ENCODE data around the gene TMEM273.

TMEM273 gene

DNA sequence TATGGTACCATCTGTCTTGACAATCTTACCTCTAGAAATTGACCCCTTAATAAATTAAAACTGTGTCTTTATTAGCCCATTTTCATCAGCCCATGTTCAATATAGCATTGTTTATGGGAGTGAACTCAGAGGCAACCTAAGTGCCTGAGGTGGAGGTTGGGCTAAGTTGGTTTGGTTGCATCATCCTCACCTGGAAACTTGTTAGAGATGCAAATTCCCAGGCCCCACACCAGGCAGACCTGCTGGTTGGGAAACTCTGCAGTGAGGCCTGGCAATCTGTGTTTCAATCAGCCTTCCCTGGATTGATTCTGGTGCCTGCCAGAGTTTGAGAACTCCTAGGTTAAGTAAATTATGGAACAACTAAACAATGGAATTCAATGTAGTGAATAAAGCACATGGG, 44.9 kb downstream of the TMEM273 start:
- Histone ChIP-seq H4K8ac (ENCODE audit: low read depth, low read length) (no peak overlapping the region), H3K4me2 (ENCODE audit: low read length) (no peak overlapping the region), H3K4ac (ENCODE audit: low read depth, low read length) (no peak overlapping the region), H3K4me1 (ENCODE audit: control insufficient read depth, low read depth, low read length) (peaks cover 4% of the 10 kb centered on the region), H3K36me3 (ENCODE audit: control insufficient read depth, insufficient read depth, low read length) (no peaks in the 10 kb centered on the region), H2BK15ac (replicated peaks; ENCODE audit: low read depth) (no peak overlapping the region), H3K79me2 (ENCODE audit: control insufficient read depth, insufficient read depth, low read length) (no peaks in the 10 kb centered on the region), H3K27me3 (ENCODE audit: insufficient read depth, low read length, poor library complexity) (no peaks in the 10 kb centered on the region), H2AK5ac (ENCODE audit: low read length) (no peak overlapping the region), H3K9ac (ENCODE audit: low read length) (no peak overlapping the region), H3K23ac (ENCODE audit: low read length) (no peak overlapping the region), H3K27ac (ENCODE audit: low read depth, low read length) (no peak overlapping the region), H2BK5ac (ENCODE audit: low read length) (no peak overlapping the region), H3K18ac (ENCODE audit: low read length) (no peak overlapping the region), H3K56ac (ENCODE audit: low read length) (no peak overlapping the region), H3K79me1 (ENCODE audit: low read length) (no peaks in the 10 kb centered on the region), H4K5ac (ENCODE audit: low read length) (no peak overlapping the region), H2BK120ac (ENCODE audit: low read depth, low read length) (peak overlapping the region; percentile 49), H3K4me3 (ENCODE audit: low read length) (no peak overlapping the region)
- peak; percentile 84 for DNase-seq

DNA sequence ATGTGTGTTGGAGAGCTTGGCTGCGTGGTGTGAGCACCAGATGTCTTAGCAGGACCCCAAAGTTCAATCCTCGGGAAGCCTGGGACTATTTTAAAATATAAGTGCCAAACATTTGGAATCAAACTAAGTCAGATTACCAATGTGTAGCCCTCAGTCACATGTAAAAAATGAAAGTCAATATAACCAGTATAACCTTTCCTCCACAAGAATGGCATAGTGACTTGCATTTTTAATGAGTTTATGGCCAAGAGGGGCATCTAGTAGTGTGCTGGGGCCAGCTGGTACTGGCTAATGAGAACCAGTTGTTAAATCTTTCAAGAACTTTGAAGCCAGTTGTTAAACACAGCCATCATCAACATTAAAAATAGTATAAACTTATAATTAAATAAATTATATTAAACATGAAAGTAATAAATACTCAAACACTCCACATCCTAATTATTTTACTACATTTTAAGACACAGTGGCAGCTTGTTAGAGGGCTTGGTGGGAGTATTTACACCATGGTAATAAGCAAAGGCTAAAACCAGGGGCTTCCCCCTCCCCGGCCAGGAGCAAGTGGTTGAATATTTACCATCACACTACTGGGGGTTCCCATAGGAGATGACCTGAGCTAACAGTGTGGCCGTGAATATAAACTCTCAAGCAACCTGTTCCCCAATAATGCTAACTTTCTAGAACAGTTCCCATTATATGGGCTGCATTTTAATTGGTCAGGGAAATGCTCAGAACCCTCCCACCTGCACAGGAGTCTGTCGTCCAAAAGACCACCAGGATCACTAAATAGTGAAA, 46.5 kb downstream of the TMEM273 start:
- Histone ChIP-seq H3K27ac (ENCODE audit: low read depth, low read length) (no peak overlapping the region), H4K5ac (ENCODE audit: low read length) (no peak overlapping the region), H3K4me1 (ENCODE audit: control insufficient read depth, low read depth, low read length) (peaks cover 4% of the 10 kb centered on the region), H3K18ac (ENCODE audit: low read length) (no peak overlapping the region), H2BK5ac (ENCODE audit: low read length) (no peak overlapping the region), H4K8ac (ENCODE audit: low read depth, low read length) (no peak overlapping the region), H3K4ac (ENCODE audit: low read depth, low read length) (no peak overlapping the region), H3K4me3 (ENCODE audit: low read length) (no peak overlapping the region), H2AK5ac (ENCODE audit: low read length) (no peak overlapping the region), H3K36me3 (ENCODE audit: control insufficient read depth, insufficient read depth, low read length) (no peaks in the 10 kb centered on the region), H3K4me2 (ENCODE audit: low read length) (no peak overlapping the region), H2BK120ac (ENCODE audit: low read depth, low read length) (no peak overlapping the region), H3K9ac (ENCODE audit: low read length) (no peak overlapping the region), H3K56ac (ENCODE audit: low read length) (no peak overlapping the region), H3K27me3 (ENCODE audit: insufficient read depth, low read length, poor library complexity) (no peaks in the 10 kb centered on the region), H3K79me2 (ENCODE audit: control insufficient read depth, insufficient read depth, low read length) (no peaks in the 10 kb centered on the region), H3K79me1 (ENCODE audit: low read length) (no peaks in the 10 kb centered on the region), H2BK15ac (replicated peaks; ENCODE audit: low read depth) (no peak overlapping the region), H3K23ac (ENCODE audit: low read length) (no peak overlapping the region)
- no peak for DNase-seq
- no CpG with 5 or more reads among the region's 5 CpGs for WGBS (ENCODE audit: extremely low coverage, insufficient coverage, low lambda C conversion rate)

DNA sequence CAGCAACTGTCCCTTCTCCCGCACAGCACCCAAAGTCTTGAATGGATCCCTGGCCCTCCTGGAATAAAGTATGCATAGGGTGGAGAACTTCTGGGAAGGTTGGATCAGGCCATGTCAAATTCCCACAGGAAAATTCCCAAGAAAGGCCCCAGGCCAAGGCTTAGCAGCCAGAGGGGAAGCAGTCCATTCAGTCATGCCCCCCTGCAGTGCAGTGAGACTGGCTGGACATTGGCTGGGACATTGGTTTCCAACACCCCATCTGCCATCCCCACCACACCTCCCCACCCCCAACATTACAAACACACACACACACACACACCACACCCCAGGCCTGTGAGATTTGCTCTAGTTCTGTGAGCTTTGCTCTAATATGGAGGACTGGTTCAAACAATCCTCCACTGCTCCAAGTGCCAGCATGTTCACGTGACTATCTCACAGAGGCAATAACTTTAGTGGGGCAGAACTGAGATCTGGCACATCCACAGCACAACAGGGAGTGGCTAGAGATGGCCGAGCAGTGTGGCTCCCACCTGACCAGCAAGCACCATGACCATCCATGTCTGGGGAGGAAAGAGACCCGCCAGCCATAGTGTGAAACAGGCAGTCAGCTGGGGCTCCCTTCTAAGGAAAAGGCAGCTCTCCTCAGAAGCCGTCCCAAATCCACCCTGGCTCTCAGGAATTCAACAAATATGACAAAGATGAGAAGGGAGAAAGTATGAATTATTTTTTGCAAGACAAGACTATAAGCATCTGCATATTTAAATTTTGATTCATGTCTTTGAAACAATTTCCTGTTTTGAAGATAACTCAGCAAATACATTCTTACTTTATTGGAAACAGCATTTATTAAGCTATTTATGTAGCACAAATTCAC, 47.6 kb downstream of the TMEM273 start:
- Histone ChIP-seq H3K23ac (ENCODE audit: low read length) (no peak overlapping the region), H3K79me2 (ENCODE audit: control insufficient read depth, insufficient read depth, low read length) (no peaks in the 10 kb centered on the region), H3K4me3 (ENCODE audit: low read length) (no peak overlapping the region), H2AK5ac (ENCODE audit: low read length) (no peak overlapping the region), H3K36me3 (ENCODE audit: control insufficient read depth, insufficient read depth, low read length) (no peaks in the 10 kb centered on the region), H3K27me3 (ENCODE audit: insufficient read depth, low read length, poor library complexity) (no peaks in the 10 kb centered on the region), H2BK15ac (replicated peaks; ENCODE audit: low read depth) (no peak overlapping the region), H3K18ac (ENCODE audit: low read length) (no peak overlapping the region), H3K9ac (ENCODE audit: low read length) (no peak overlapping the region), H3K56ac (ENCODE audit: low read length) (no peak overlapping the region), H3K27ac (ENCODE audit: low read depth, low read length) (no peak overlapping the region), H3K4ac (ENCODE audit: low read depth, low read length) (no peak overlapping the region), H2BK5ac (ENCODE audit: low read length) (no peak overlapping the region), H4K8ac (ENCODE audit: low read depth, low read length) (no peak overlapping the region), H4K5ac (ENCODE audit: low read length) (no peak overlapping the region), H3K4me2 (ENCODE audit: low read length) (no peak overlapping the region), H2BK120ac (ENCODE audit: low read depth, low read length) (no peak overlapping the region), H3K79me1 (ENCODE audit: low read length) (no peaks in the 10 kb centered on the region), H3K4me1 (ENCODE audit: control insufficient read depth, low read depth, low read length) (peaks cover 4% of the 10 kb centered on the region)
- no peak for DNase-seq
- WGBS (ENCODE audit: extremely low coverage, insufficient coverage, low lambda C conversion rate): no CpG with 5 or more reads among the region's 5 CpGs

DNA sequence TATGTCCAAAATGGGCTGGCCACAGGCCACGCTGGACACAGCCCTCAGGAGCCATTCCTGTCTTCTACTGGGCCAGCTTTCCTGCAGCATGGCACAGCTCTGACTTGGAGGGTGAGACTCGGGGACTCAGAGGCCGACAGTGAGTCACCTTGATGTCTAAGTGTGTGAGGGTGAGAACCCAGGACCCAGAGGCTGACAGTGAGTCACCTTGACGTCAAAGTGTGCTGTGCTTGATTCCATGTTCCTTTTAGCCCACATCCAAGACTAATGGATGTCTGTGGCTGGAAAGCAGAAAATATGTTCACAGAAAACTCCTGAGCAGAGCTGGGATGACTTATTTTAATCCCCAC, 48.4 kb downstream of the TMEM273 start:
- H3K27ac ChIP-seq (ENCODE audit: low read depth, low read length): no peak overlapping the region
- H3K18ac ChIP-seq (ENCODE audit: low read length): no peak overlapping the region
- H3K9ac ChIP-seq (ENCODE audit: low read length): no peak overlapping the region
- no peaks in the 10 kb centered on the region for H3K36me3 ChIP-seq (ENCODE audit: control insufficient read depth, insufficient read depth, low read length)
- H3K79me1 ChIP-seq (ENCODE audit: low read length): no peaks in the 10 kb centered on the region
- H2BK5ac ChIP-seq (ENCODE audit: low read length): no peak overlapping the region
- no peak overlapping the region for H4K5ac ChIP-seq (ENCODE audit: low read length)
- H3K4me2 ChIP-seq (ENCODE audit: low read length): no peak overlapping the region
- H3K27me3 ChIP-seq (ENCODE audit: insufficient read depth, low read length, poor library complexity): no peaks in the 10 kb centered on the region
- H2BK120ac ChIP-seq (ENCODE audit: low read depth, low read length): no peak overlapping the region
- H2AK5ac ChIP-seq (ENCODE audit: low read length): no peak overlapping the region
- H4K8ac ChIP-seq (ENCODE audit: low read depth, low read length): no peak overlapping the region
- H2BK15ac ChIP-seq (replicated peaks; ENCODE audit: low read depth): no peak overlapping the region
- H3K4me1 ChIP-seq (ENCODE audit: control insufficient read depth, low read depth, low read length): peaks cover 4% of the 10 kb centered on the region
- H3K79me2 ChIP-seq (ENCODE audit: control insufficient read depth, insufficient read depth, low read length): no peaks in the 10 kb centered on the region
- WGBS (ENCODE audit: extremely low coverage, insufficient coverage, low lambda C conversion rate): no CpG with 5 or more reads among the region's 4 CpGs
- no peak overlapping the region for H3K4me3 ChIP-seq (ENCODE audit: low read length)
- no peak overlapping the region for H3K56ac ChIP-seq (ENCODE audit: low read length)
- H3K4ac ChIP-seq (ENCODE audit: low read depth, low read length): no peak overlapping the region
- DNase-seq: no peak
- H3K23ac ChIP-seq (ENCODE audit: low read length): no peak overlapping the region

DNA sequence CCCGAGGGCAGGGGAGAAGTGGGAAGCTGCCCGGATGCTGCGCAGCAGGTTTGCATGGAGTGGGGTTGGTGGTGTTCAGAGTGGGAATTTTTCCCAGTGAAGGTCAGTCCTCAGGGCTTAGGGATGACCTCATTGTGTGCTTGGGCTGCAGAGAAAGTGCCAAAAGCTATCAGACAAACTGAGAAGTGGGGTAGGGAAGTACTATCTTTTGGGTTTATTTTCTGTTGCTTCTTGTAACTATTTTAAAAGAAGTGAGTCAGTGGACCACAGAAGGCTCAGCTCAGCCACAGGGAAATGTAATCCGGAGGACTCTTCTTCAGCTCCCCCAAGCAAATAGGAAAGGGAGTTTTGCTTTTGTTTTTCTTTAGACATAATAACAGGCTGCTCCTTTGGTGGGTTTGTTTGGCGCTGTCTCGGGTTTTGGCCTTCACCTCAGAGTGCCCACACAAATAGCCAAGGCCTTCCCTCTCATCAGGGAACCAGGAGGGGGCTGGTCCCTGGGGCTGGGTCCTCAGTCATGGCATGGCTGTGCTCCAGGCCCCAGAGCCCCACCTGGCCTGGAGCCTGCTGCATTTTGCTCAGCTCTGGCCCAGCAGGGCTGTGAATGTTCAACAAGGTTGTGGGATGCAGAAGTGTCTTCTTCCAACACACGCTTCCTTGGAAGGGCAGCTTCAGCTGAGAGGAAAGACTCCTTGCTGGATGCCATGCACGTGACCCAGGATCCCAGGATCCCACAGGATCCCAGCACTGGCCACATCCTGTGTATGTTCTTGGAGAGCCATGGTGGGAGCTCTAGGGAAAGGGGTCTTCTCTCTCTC, 49.0 kb downstream of the TMEM273 start:
- no peaks in the 10 kb centered on the region for H3K79me1 ChIP-seq (ENCODE audit: low read length)
- H3K4me2 ChIP-seq (ENCODE audit: low read length): no peak overlapping the region
- H3K9ac ChIP-seq (ENCODE audit: low read length): no peak overlapping the region
- H4K5ac ChIP-seq (ENCODE audit: low read length): no peak overlapping the region
- no peak overlapping the region for H3K27ac ChIP-seq (ENCODE audit: low read depth, low read length)
- no peak overlapping the region for H2BK120ac ChIP-seq (ENCODE audit: low read depth, low read length)
- H3K79me2 ChIP-seq (ENCODE audit: control insufficient read depth, insufficient read depth, low read length): no peaks in the 10 kb centered on the region
- H3K23ac ChIP-seq (ENCODE audit: low read length): no peak overlapping the region
- no peak overlapping the region for H2AK5ac ChIP-seq (ENCODE audit: low read length)
- H3K27me3 ChIP-seq (ENCODE audit: insufficient read depth, low read length, poor library complexity): no peaks in the 10 kb centered on the region
- H3K4ac ChIP-seq (ENCODE audit: low read depth, low read length): no peak overlapping the region
- DNase-seq: no peak
- no peaks in the 10 kb centered on the region for H3K36me3 ChIP-seq (ENCODE audit: control insufficient read depth, insufficient read depth, low read length)
- WGBS (ENCODE audit: extremely low coverage, insufficient coverage, low lambda C conversion rate): no CpG with 5 or more reads among the region's 8 CpGs
- no peak overlapping the region for H4K8ac ChIP-seq (ENCODE audit: low read depth, low read length)
- no peak overlapping the region for H3K4me3 ChIP-seq (ENCODE audit: low read length)
- H2BK5ac ChIP-seq (ENCODE audit: low read length): no peak overlapping the region
- peaks cover 4% of the 10 kb centered on the region for H3K4me1 ChIP-seq (ENCODE audit: control insufficient read depth, low read depth, low read length)
- H3K56ac ChIP-seq (ENCODE audit: low read length): no peak overlapping the region
- H2BK15ac ChIP-seq (replicated peaks; ENCODE audit: low read depth): no peak overlapping the region
- H3K18ac ChIP-seq (ENCODE audit: low read length): no peak overlapping the region

Data from mesendoderm (in vitro differentiated cells).